Lung (tissue), 12 donors: ENCODE data around the gene GRHPR. TPM values are rescaled to one million over a fixed set of nuclear protein-coding genes. Genes with fewer than 3 reads are reported as not detected.

Experiments used
- ATAC-seq: fragments of 200-7000 bp; cut with Tn5 transposase; one replicate; pipeline ENCODE4 v1.9.1; 2020; ENCODE audit warnings: moderate number of reproducible peaks; ENCODE audit not compliant: insufficient read depth, low FRiP score
- DNase-seq, 3 donors: peaks; one replicate each; pipeline ENCODE4 v3.0.0-alpha.2; 2013 to 2017
- H3K27ac ChIP-seq, 2 donors: one replicate each; pipeline ENCODE4 v1.5.1; 2013; ENCODE audit warnings: mild to moderate bottlenecking in 2 of 2, moderate library complexity in 2 of 2, control low read depth in 1 of 2, inconsistent platforms in 1 of 2, low read depth in 1 of 2, low read length in 1 of 2
- H3K27me3 ChIP-seq, 3 donors: one replicate each; pipeline ENCODE4 v1.5.1; 2013; ENCODE audit warnings: low read length in 2 of 3; ENCODE audit not compliant: control insufficient read depth in 3 of 3, insufficient read depth in 3 of 3
- H3K36me3 ChIP-seq, 4 donors: one replicate each; pipeline ENCODE4 v1.5.1; 2013; ENCODE audit warnings: low read length in 4 of 4, mild to moderate bottlenecking in 1 of 4, moderate library complexity in 1 of 4; ENCODE audit not compliant: control insufficient read depth in 4 of 4, insufficient read depth in 4 of 4
- H3K4me1 ChIP-seq, 5 donors: one replicate each; pipeline ENCODE4 v1.5.1; 2013; ENCODE audit warnings: low read length in 5 of 5, mild to moderate bottlenecking in 2 of 5, moderate library complexity in 1 of 5; ENCODE audit not compliant: control insufficient read depth in 5 of 5, insufficient read depth in 5 of 5
- H3K4me3 ChIP-seq: one replicate; pipeline ENCODE4 v1.5.1; 2013; ENCODE audit warnings: mild to moderate bottlenecking, control low read depth, moderate library complexity
- H3K9ac ChIP-seq, 2 donors: one replicate each; pipeline ENCODE4 v1.5.1; 2013; ENCODE audit warnings: low read length in 2 of 2, control low read depth in 1 of 2; ENCODE audit not compliant: insufficient read depth in 1 of 2
- H3K9me3 ChIP-seq, 4 donors: one replicate each; pipeline ENCODE4 v1.5.1; 2013; ENCODE audit warnings: low read length in 3 of 4, mild to moderate bottlenecking in 1 of 4, moderate library complexity in 1 of 4; ENCODE audit not compliant: control insufficient read depth in 4 of 4, insufficient read depth in 3 of 4
- CTCF ChIP-seq: IDR thresholded peaks from 2 replicates; pipeline ENCODE4 v1.5.1; 2012; ENCODE audit warnings: mild to moderate bottlenecking; ENCODE audit errors: control extremely low read depth, extremely low read depth
- WGBS, 2 donors: extraction: QIAGEN DNeasy Blood & Tissue Kit; methylation state at CpG; one replicate each; pipeline ENCODE4 v1.1.7; 2013; 5-methylcytosine and 5-hydroxymethylcytosine counted together
- polyA plus RNA-seq, 2 donors: library from polyadenylated mRNA; stranded (reverse); fragments of 200-250 nt; gene quantifications; one replicate each; pipeline ENCODE4 v1.2.1, GENCODE V29; 2013
- total RNA-seq, 2 donors: library from RNA; depleted of rRNA in 1 of 2; stranded (reverse); fragments of >200 nt in 1 of 2; gene quantifications; one replicate each; pipeline ENCODE4 v1.2.1, GENCODE V29; 2014 to 2021
- donor health status: control.
- donor health status: control.
- donor health status: Bipolar disorder and iron deficiency.
- donor health status: healthy.
- donor health status: DM: yes; HTN: yes; CAD: no.

The GRHPR gene
- total and polyA plus RNA-seq, 4 donors = 55.5 to 98.9 (median 73.5) TPM

GRCh38 chr9:37408933-37409710, 13.4 kb upstream of the GRHPR start:
- Histone ChIP-seq H3K4me1 (peaks cover 0 to 13% (median 5%) of the 10 kb centered on the region in 5 donors), H3K4me3 (no peak overlapping the region), H3K9me3 (no peaks in the 10 kb centered on the region), H3K36me3 (no peaks in the 10 kb centered on the region), H3K9ac (no peak overlapping the region), H3K27me3 (no peaks in the 10 kb centered on the region), H3K27ac (no peak overlapping the region)
- 83 to 90% methylated on average over 22 of the region's 22 CpGs for WGBS, 2 donors
- no peak for TF ChIP-seq CTCF
- ATAC-seq = no peak
- DNase-seq = no peak

GRCh38 chr9:37410354-37410861, 12.1 kb upstream of the GRHPR start:
- Histone ChIP-seq H3K4me3 (no peak overlapping the region), H3K4me1 (peaks cover 0 to 9% (median under 1%) of the 10 kb centered on the region in 5 donors), H3K36me3 (no peaks in the 10 kb centered on the region), H3K9ac (no peak overlapping the region), H3K27me3 (no peaks in the 10 kb centered on the region), H3K27ac (no peak overlapping the region), H3K9me3 (no peaks in the 10 kb centered on the region)
- TF ChIP-seq CTCF = no peak
- ATAC-seq = no peak
- 90 to 94% methylated on average over 9 of the region's 9 CpGs for WGBS, 2 donors
- DNase-seq = no peak

- H3K4me1 ChIP-seq = peaks cover 0 to 6% (median 0%) of the 10 kb centered on the region in 5 donors
- no peak overlapping the region for H3K27ac ChIP-seq
- DNase-seq (no peak), ATAC-seq (no peak)
- no peaks in the 10 kb centered on the region for H3K36me3 ChIP-seq
- H3K27me3 ChIP-seq = no peaks in the 10 kb centered on the region
- no peak overlapping the region for H3K9ac ChIP-seq
- no peak for TF ChIP-seq CTCF
- no peaks in the 10 kb centered on the region for H3K9me3 ChIP-seq
- H3K4me3 ChIP-seq = no peak overlapping the region
- 78 to 90% methylated on average over 12 of the region's 13 CpGs for WGBS, 2 donors
Observed at GRCh38 chr9:37410969-37411785, 11.3 kb upstream of the GRHPR start.
